ENCODE measurements around the gene KTN1. TPM values are rescaled to one million over a fixed set of nuclear protein-coding genes. Genes with fewer than 3 reads are reported as not detected.

KTN1 gene
- total RNA-seq, 4 donors from 2014 or later = 114 to 165 (median 139) TPM

GRCh38 chr14:55662752-55663151, 82.7 kb downstream of the KTN1 start:
- ATAC-seq (ENCODE audit: low FRiP score) (no peak), DNase-seq (ENCODE audit: low spot score) (no peak)
- TF ChIP-seq CTCF (IDR thresholded peaks at IDR 0.05) = no peak

- no peak for TF ChIP-seq CTCF (IDR thresholded peaks at IDR 0.05)
- ATAC-seq (ENCODE audit: low FRiP score) (no peak), DNase-seq (ENCODE audit: low spot score) (no peak)
Observed at GRCh38 chr14:55665067-55665675, 85.2 kb downstream of the KTN1 start.

GRCh38 chr14:55667801-55668200, 87.8 kb downstream of the KTN1 start:
- DNase-seq (ENCODE audit: low spot score) = no peak
- no peak for TF ChIP-seq CTCF (IDR thresholded peaks at IDR 0.05)
- ATAC-seq (ENCODE audit: low FRiP score) = no peak

GRCh38 chr14:55671641-55672040, 91.6 kb downstream of the KTN1 start:
- TF ChIP-seq CTCF (IDR thresholded peaks at IDR 0.05) = no peak
- DNase-seq (ENCODE audit: low spot score) (no peak), ATAC-seq (ENCODE audit: low FRiP score) (no peak)

GRCh38 chr14:55673048-55673447, 93.0 kb downstream of the KTN1 start:
- no peak for ATAC-seq (ENCODE audit: low FRiP score)
- no peak for DNase-seq (ENCODE audit: low spot score)
- TF ChIP-seq CTCF (IDR thresholded peaks at IDR 0.05) = no peak

GRCh38 chr14:55681096-55681495, 101.1 kb downstream of the KTN1 start:
- ATAC-seq (ENCODE audit: low FRiP score) (no peak), DNase-seq (ENCODE audit: low spot score) (no peak)
- no peak for TF ChIP-seq CTCF (IDR thresholded peaks at IDR 0.05)

GRCh38 chr14:55684956-55685584, 105.1 kb downstream of the KTN1 start:
- no peak for TF ChIP-seq CTCF (IDR thresholded peaks at IDR 0.05)
- no peak for ATAC-seq (ENCODE audit: low FRiP score)
- no peak for DNase-seq (ENCODE audit: low spot score)

Measured in omental fat pad (tissue), 4 donors.